Frontal cortex (tissue), 4 donors: ENCODE measurements around the gene CD40LG. TPM values are rescaled to one million over a fixed set of nuclear protein-coding genes. Genes with fewer than 3 reads are reported as not detected.

Experiments used
- DNase-seq, 2 donors: peaks; one replicate each; pipeline ENCODE4 v3.0.0; 2012; ENCODE audit warnings: low spot score in 2 of 2
- FAIRE-seq: peaks from 2 replicates; lab custom pipeline; 2012; peaks lifted over from hg19 to GRCh38; lab: Jason Lieb, UNC
- total RNA-seq: library from RNA; depleted of rRNA; stranded (reverse); fragments of >200 nt; gene quantifications from one replicate; pipeline ENCODE4 v1.2.3, GENCODE V29; 2014
- donor health status: control.
- donor health status: control.
- donor health status: control.

CD40LG gene
- total RNA-seq: not detected

DNA sequence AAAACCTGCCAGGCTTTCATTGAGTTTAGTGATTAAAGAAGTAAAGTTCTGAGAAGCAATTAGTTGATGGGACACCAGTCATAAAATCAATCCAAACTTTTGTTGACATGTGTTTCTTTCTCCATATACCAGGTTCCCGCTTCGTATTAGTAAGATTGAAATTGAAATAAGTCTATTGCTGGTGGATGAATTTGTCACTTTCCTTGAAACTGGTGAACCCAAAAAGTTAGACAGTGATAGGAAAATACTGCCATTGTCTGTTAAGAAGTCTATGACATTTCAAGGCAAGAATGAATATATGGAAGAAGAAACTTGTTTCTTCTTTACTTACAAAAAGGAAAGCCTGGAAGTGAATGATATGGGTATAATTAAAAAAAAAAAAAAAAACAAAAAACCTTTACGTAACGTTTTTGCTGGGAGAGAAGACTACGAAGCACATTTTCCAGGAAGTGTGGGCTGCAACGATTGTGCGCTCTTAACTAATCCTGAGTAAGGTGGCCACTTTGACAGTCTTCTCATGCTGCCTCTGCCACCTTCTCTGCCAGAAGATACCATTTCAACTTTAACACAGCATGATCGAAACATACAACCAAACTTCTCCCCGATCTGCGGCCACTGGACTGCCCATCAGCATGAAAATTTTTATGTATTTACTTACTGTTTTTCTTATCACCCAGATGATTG lies at the start of gene CD40LG:
TSS of gene CD40LG (plus strand) at position 482 of the 684 bp plus-strand sequence. CDS start at position 573, 91 bp downstream.
- DNase-seq (no peak), FAIRE-seq (no peak)

GRCh38 chrX:136598631-136599030 lies 49.3 kb upstream of the CD40LG start:
- DNase-seq (no peak), FAIRE-seq (no peak)

DNA sequence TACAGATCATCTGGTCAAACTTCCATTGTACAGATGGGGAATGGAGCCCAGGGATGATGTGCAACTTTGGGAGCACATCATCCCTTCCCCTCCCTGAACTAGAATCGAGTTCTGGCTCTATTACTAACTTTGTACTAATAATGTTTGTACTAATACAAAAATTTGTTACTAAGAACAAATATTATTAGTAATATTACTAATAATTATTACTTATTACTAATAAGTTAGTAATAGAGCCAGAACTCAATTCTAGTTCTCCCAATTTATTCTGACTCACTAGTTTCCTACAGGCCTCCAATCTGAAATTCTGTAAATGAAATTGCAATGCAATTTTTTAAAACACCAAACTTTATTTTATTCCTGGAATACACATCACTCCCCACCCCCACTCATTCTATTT lies 47.9 kb upstream of the CD40LG start:
- FAIRE-seq: no peak
- no peak for DNase-seq

- FAIRE-seq (no peak), DNase-seq (no peak)
Measured at GRCh38 chrX:136607236-136607635, 40.7 kb upstream of the CD40LG start.

DNA sequence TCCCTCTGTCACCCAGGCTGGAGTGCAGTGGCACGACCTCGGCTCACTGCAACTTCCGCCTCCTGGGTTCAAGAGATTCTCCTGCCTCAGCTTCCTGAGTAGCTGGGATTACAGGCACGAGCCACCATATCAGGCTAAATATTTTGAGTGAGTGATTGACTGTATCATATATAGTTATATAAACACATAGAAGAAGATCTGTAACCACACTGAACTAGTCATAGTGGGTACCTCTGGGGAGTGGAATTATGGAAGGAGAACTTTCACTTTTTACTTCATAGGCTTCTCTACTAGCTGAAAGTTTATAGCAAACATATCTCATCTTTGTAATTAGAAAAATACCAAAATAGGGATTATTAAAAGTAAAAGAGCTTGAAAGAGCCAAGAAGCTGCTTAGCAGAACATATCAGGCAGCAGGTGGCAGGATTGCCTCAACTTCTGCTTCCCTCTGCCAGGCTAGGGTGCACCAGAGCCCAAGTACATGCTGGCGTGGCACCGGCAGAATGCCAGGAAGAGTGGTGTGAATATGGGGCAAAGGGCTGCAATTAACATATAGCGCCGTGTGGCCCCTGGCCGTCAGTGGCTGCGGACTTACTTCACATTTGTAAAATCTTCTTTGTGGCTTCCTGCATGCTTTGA lies 39.5 kb upstream of the CD40LG start:
- DNase-seq (peak in 1 of 2 donors; percentile 6), FAIRE-seq (no peak)

- DNase-seq: no peak
- no peak for FAIRE-seq
Measured at GRCh38 chrX:136616987-136617685, 30.8 kb upstream of the CD40LG start.

DNA sequence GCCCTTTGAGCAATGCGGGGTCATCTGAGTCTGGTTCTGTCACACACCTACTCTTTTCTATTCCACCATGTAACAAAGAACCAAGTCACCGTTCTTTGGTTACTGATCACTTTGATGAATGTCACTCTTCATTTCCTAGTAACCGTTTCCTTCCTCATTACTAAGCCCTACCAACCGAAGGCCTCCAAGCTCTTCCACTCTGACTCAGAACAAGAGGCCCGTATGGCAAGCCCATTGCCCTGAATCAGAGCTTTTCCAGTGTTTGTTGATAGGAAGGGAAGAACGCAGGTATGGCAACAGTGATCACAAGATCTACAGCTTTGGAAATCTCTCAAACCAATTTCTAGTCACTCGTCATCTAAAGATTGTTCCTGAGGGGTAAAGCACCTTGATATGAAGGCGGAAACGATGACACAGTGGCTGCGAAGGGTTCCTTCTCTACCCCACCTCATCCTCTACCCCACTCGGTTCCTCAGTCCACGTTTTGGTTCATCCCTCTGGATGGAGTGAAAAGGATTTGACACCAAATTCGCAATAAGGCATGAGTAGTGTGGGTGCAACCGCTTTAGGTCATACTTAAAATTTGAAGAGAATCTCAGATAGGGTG lies 28.0 kb upstream of the CD40LG start:
- DNase-seq (no peak), FAIRE-seq (no peak)

DNA sequence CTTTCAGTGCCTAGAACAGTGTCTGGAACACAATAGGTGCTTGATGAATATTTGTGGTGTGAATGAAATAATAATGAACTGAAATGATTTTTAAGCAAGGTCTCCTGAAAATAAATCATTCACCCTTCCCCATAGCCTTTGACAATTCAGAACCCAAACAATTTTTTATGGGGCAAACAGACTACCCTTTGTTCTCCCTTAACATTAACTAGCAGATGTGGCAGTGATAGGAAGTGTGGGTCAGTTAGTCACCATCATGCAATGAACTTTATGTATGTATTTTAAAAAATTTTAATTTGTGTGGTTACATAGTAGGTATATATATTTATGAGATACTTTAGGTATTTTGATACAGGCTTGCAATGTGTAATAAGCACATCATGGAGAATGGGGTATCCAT lies 27.2 kb upstream of the CD40LG start:
- no peak for FAIRE-seq
- no peak for DNase-seq

DNA sequence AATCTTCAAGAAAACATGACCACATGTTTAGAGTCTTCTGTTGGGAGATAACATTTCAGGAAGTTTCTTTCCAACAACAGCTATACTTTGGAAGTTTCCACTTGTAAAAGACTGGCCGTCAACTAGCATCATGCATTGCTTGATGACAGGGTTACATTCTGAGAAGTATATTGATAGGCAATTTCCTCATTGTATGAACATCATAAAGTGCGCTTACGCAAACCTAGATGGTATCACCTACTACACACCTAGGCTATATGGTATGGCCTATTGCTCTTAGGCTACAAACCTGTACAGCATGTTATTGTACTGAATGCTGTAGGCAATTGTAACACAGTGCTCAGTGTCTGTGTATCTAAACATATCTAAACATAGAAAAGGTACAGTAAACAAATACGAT lies 25.4 kb upstream of the CD40LG start:
- FAIRE-seq (no peak), DNase-seq (no peak)

DNA sequence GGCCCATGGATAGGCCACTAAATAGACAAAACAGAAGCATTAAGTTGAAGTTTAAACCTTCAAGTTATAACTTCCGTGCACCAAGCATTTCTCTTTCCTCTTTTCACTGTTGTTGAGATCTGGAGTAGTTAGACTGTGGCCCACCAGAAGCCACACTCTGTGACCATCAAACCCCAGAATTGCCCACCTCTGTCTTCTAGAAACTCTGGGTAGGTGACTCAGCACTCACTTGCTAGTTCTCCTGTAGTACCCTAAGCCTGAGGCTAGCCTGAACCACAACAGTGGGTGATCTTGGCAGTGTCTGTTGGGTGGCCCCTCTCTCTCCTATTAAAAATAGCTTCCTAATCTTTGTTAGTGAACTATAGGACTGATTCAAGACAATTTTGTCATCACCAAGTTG lies 24.6 kb upstream of the CD40LG start:
- FAIRE-seq: no peak
- no peak for DNase-seq

- DNase-seq (no peak), FAIRE-seq (no peak)
Measured at GRCh38 chrX:136625246-136625645, 22.7 kb upstream of the CD40LG start.

DNA sequence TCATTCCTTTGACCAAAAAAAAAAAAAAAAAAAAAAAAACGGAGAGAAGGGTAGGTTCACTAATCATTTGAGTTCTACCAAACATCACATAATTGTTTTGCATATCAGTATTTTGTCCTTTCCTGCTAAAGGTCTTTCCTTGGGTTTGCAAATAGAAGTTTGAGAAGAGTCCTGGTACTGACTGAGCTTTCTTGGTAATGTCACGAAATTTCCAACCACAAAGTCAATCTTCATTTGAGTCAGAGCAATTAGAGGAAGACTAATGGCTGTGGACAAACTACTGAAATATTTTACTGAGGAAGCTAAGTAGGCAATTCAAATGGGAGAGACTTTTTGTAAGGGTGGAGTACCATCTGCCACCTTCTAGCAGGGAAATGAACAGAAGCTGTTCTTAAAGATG lies 21.7 kb upstream of the CD40LG start:
- FAIRE-seq (no peak), DNase-seq (no peak)

GRCh38 chrX:136626891-136627290 lies 21.1 kb upstream of the CD40LG start:
- FAIRE-seq: no peak
- DNase-seq: no peak

DNA sequence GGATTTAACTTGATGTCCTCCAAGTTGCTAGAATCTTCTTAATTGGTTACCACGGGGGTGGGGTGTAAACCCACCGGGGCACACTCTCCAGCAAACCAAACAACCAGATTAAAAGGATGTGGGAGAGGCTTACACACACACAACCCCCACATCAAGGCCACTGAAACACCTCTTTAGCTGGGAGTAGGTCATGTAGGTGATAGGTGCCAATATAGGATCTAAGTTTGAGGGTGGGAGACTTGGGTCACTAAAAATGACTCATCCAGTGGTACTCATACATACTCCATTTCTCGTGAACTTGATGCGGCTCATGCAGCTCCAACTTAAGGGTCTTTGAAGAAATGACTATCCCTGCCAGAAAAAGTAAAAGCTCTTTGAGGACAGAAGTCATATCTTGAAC lies 20.5 kb upstream of the CD40LG start:
- DNase-seq (no peak), FAIRE-seq (no peak)

DNA sequence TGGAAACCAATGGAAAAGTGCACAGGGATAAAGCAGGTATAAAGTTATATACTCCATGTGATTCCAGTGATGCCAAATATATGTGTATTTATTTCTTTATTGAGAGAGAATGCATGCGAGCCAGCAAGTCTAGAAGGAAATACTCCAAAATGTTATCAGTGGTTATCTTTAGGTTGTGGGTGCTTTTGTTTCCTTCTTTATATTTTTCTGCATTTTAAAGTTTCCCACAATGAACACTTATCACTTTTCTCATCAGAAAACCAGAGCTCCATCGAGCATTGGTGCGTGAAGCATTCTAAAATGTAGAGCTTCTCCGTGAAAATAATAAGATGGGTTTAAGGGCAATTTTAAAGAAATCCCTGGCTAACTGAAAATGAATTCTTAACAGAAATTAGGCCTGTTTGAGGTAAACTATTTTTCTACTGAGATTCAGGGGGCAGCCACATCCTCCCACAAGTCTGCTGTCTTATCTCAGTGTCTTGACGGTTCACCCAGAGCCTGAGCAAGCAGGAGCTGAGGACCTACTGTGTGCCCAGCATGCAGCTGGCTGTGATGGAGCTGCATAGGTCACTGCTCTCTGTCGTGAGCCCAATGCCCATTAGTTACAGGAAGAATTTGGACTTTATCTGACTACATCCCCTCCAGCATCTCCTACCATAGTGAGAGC lies 18.7 kb upstream of the CD40LG start:
- FAIRE-seq: no peak
- no peak for DNase-seq

GRCh38 chrX:136630881-136631280 lies 17.1 kb upstream of the CD40LG start:
- FAIRE-seq (no peak), DNase-seq (no peak)

- no peak for DNase-seq
- FAIRE-seq: no peak
Measured at GRCh38 chrX:136635235-136635634, 12.7 kb upstream of the CD40LG start.

GRCh38 chrX:136636121-136636520 lies 11.8 kb upstream of the CD40LG start:
- no peak for FAIRE-seq
- DNase-seq: no peak

- DNase-seq (no peak), FAIRE-seq (no peak)
Measured at GRCh38 chrX:136639506-136640176, 8.3 kb upstream of the CD40LG start.

- no peak for DNase-seq
- no peak for FAIRE-seq
Measured at GRCh38 chrX:136643243-136643642, 4.7 kb upstream of the CD40LG start.
